ENCODE measurements around the gene POLA2.

POLA2 gene

DNA sequence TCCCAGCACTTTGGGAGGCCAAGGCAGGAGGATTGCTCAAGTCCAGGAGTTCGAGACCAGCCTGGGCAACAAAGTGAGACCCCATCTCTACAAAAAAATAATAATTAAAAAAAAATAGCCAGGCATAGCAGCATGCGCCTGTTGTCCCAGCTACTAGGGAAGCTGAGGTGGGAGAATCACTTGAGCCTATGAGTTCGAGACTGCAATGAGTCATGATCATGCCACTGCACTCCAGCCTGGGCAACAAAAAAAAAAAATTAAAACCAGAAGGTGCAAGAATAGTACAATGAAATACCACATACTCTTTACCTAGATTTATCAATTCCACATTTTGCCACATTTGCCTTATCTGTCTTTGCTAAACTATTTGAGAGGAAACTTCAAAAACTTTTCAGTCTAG is 80.1 kb downstream of the POLA2 start:
- DNase-seq, result no peak
